B cell (primary cell): ENCODE data around the gene TCEA3. TPM values are rescaled to one million over a fixed set of nuclear protein-coding genes. Genes with fewer than 3 reads are reported as not detected.

Experiments
- ATAC-seq: fragments of 200-7000 bp; cut with Tn5 transposase; one replicate; pipeline ENCODE4 v1.10.0; 2021; ENCODE audit warnings: low read depth, mild to moderate bottlenecking, moderate number of reproducible peaks, moderate library complexity
- CTCF ChIA-PET: fragments of 350-600 bp; sonication (Branson Sonifier 250); formaldehyde crosslinking; loops from one replicate; lab custom pipeline; 2021; ENCODE audit warnings: antibody characterized with exemption, inconsistent platforms; lab: Charles Lee
- POLR2A ChIA-PET: fragments of 350-600 bp; sonication (Branson Sonifier 250); formaldehyde crosslinking; loops from one replicate; lab custom pipeline; 2021; ENCODE audit warnings: antibody characterized with exemption; lab: Charles Lee
- DNase-seq: peaks from one replicate; pipeline ENCODE4 v3.0.0; 2013
- H2AFZ ChIP-seq: 2 replicates; pipeline ENCODE4 v1.6.1; 2012; ENCODE audit warnings: mild to moderate bottlenecking, low read depth, low read length; ENCODE audit not compliant: insufficient read depth, poor library complexity, severe bottlenecking
- H3K27ac ChIP-seq, 2 donors: 1 replicate in 1 of 2; 2 replicates in 1 of 2; pipeline ENCODE4 v1.5.1; 2012 to 2013; ENCODE audit warnings: low read length in 2 of 2, mild to moderate bottlenecking in 2 of 2, moderate library complexity in 1 of 2
- H3K27me3 ChIP-seq, 4 experiments: fragments of 200-600 bp in 1 of 4; sonication (generic) in 1 of 4; replicated peaks in 1 of 4; 1 replicate in 2 of 4; 2 replicates in 2 of 4; pipeline versions ENCODE4 v1.6.1 to v1.7.0; 2013 to 2016; ENCODE audit warnings: low read length in 3 of 4, mild to moderate bottlenecking in 2 of 4, mixed read lengths in 1 of 4, moderate library complexity in 1 of 4; ENCODE audit not compliant: insufficient read depth in 4 of 4, control insufficient read depth in 3 of 4; ENCODE audit errors: control extremely low read depth in 1 of 4
- H3K36me3 ChIP-seq, 2 experiments: replicated peaks in 1 of 2; 1 replicate in 1 of 2; 2 replicates in 1 of 2; pipeline versions ENCODE4 v1.6.1 to v1.7.1; 2013; ENCODE audit warnings: low read length in 1 of 2; ENCODE audit not compliant: insufficient read depth in 2 of 2, control insufficient read depth in 1 of 2; ENCODE audit errors: control extremely low read depth in 1 of 2, extremely low read depth in 1 of 2
- H3K4me1 ChIP-seq, 2 donors: fragments of 200-600 bp in 1 of 2; sonication (generic) in 1 of 2; 1 replicate in 1 of 2; 2 replicates in 1 of 2; pipeline versions ENCODE4 v1.5.1 to v1.6.1; 2013 to 2017; ENCODE audit warnings: low read length in 2 of 2; ENCODE audit not compliant: control insufficient read depth in 2 of 2, insufficient read depth in 2 of 2
- H3K4me2 ChIP-seq: replicated peaks from 2 replicates; pipeline ENCODE3; 2012; ENCODE audit warnings: mild to moderate bottlenecking, low read depth, low read length; ENCODE audit not compliant: poor library complexity, severe bottlenecking
- H3K4me3 ChIP-seq, 5 experiments: fragments of 200-600 bp in 1 of 5; sonication (generic) in 1 of 5; 1 replicate in 3 of 5; 2 replicates in 2 of 5; pipeline versions ENCODE4 v1.5.1 to v1.7.0; 2011 to 2016; ENCODE audit warnings: low read length in 4 of 5, mild to moderate bottlenecking in 4 of 5, low read depth in 2 of 5, control low read depth in 1 of 5, moderate library complexity in 1 of 5; ENCODE audit not compliant: insufficient read depth in 1 of 5; ENCODE audit errors: control extremely low read depth in 1 of 5, extremely low read depth in 1 of 5
- H3K79me2 ChIP-seq: fragments of 200-600 bp; sonication (generic); one replicate; pipeline ENCODE4 v1.6.0; 2016; ENCODE audit warnings: low read length; ENCODE audit not compliant: control insufficient read depth, insufficient read depth
- H3K9ac ChIP-seq: fragments of 200-600 bp; sonication (generic); 2 replicates; pipeline ENCODE4 v1.6.1; 2017; ENCODE audit warnings: mild to moderate bottlenecking, low read length, moderate library complexity
- H3K9me3 ChIP-seq, 3 donors: one replicate each; pipeline versions ENCODE4 v1.6.1 to v1.7.1; 2013; ENCODE audit warnings: low read length in 2 of 3; ENCODE audit not compliant: control insufficient read depth in 2 of 3, insufficient read depth in 1 of 3; ENCODE audit errors: control extremely low read depth in 1 of 3
- H4K20me1 ChIP-seq: 2 replicates; pipeline ENCODE4 v1.6.0; 2012; ENCODE audit warnings: mild to moderate bottlenecking, low read length; ENCODE audit not compliant: insufficient read depth, control insufficient read depth, poor library complexity, severe bottlenecking
- H3K27ac Mint-ChIP-seq: one replicate; pipeline ENCODE4 v1.8.0; 2021; ENCODE audit warnings: mixed read lengths
- H3K27me3 Mint-ChIP-seq: one replicate; pipeline ENCODE4 v1.8.0; 2021; ENCODE audit warnings: mixed read lengths
- H3K4me1 Mint-ChIP-seq: one replicate; pipeline ENCODE4 v1.8.0; 2021; ENCODE audit warnings: mixed read lengths
- H3K4me3 Mint-ChIP-seq: one replicate; pipeline ENCODE4 v1.8.0; 2021; ENCODE audit warnings: mixed read lengths
- H3K9me3 Mint-ChIP-seq: one replicate; pipeline ENCODE4 v1.8.0; 2022; ENCODE audit warnings: mixed read lengths; ENCODE audit not compliant: insufficient read depth
- EZH2 ChIP-seq: IDR thresholded peaks from 2 replicates; pipeline ENCODE4 v1.6.1; 2012; ENCODE audit warnings: borderline replicate concordance, low read depth, mild to moderate bottlenecking, moderate library complexity, low read length; ENCODE audit not compliant: insufficient read depth, poor library complexity, severe bottlenecking
- WGBS: methylation state at CpG from one replicate; pipeline ENCODE4 v1.1.5; 2013; ENCODE audit warnings: missing lambda C conversion rate; ENCODE audit not compliant: insufficient coverage; 5-methylcytosine and 5-hydroxymethylcytosine counted together
- intact Hi-C: fragments of 100-400 bp; cut with micrococcal nuclease; formaldehyde crosslinking; loops from one replicate; pipeline ENCODE4 v1.10.0; 2022
- polyA plus RNA-seq: library from polyadenylated mRNA; depleted of rRNA; stranded (reverse); fragments of >200 nt; gene quantifications from 2 replicates; pipeline ENCODE4 v1.2.3, GENCODE V29; 2012
- total RNA-seq, 2 donors: library from RNA; stranded (reverse); fragments of 120-200 nt in 1 of 2; gene quantifications; 1 replicate in 1 of 2; 2 replicates in 1 of 2; pipeline versions ENCODE4 v1.2.3 to v1.2.4, GENCODE V29; 2013 to 2022
- TF ChIP-seq, protein P1 (sequence below): fragments of 200-600 bp; IDR thresholded peaks from one replicate; pipeline ENCODE4 v1.8.0; 2022; ENCODE audit warnings: antibody characterized with exemption, mild to moderate bottlenecking

Gene TCEA3
- total and polyA plus RNA-seq, 2 donors (not counting 1 experiment from before 2014, with no cell fraction given): 0.22 TPM; not detected in 1

DNA sequence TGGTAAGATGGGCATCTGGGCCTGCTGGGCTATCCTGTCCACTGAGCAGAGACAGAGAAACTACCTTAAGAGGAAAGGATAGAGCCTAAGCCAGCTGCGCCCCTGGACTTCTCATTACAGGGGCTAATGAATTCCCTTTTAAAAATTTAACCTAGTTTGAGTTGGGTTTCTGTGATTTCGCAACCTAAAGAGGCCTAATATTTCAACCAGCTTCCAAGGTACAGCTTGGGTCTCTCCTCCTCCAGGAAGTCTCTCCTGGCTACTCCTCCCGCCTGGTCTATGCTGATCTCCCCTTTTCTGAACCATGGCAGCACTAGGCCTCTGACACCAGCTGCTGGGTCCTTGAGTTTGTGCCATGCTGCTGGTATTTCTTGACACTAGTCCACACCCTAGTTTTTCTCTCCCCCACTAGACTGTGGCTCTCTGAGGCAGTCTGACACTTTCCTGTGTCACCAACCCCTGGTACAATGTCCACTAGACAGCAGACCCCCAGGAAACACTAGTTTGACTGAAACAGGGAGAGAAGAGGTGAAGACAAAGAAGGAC is 29.0 kb upstream of the TCEA3 start:
- no peak overlapping the region for H3K9ac ChIP-seq
- peaks cover 21% of the 10 kb centered on the region for H3K27me3 Mint-ChIP-seq
- CTCF ChIA-PET: interaction anchor here (0.7 kb wide), 1 partner anchor 355 kb away, joined by 4 read pairs; no protein-coding TSS in a partner anchor

DNA sequence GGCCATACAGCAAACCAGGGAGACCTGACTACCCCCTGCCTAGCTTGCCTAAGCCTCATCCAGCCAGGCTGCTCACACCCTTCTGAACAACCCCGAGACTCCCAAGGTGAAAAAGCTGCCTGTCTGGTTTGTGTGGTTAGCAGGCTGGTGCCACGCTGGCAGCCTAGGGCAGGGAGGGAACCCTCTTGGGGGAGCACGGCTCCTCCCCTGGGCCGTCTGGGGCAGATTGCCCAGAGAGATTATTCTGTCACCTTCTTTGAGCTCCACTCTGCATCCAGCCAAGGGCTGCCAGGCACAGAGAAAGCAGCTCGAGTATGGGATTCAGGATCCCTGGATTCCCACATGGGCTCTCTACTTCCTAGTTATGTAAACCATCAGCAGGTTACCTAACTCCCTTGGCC is 27.5 kb upstream of the TCEA3 start:
- Histone ChIP-seq H3K9me3 (no peaks in the 10 kb centered on the region), H3K27me3 (peaks cover 0 to 4% (median 0%) of the 10 kb centered on the region in 4 experiments), H3K79me2 (no peaks in the 10 kb centered on the region), H4K20me1 (no peaks in the 10 kb centered on the region), H3K4me3 (no peak overlapping the region), H3K4me2 (no peak overlapping the region), H3K27ac (no peak overlapping the region), H3K4me1 (no peaks in the 10 kb centered on the region), H3K36me3 (no peaks in the 10 kb centered on the region), H3K9ac (no peak overlapping the region), H2AFZ (no peak overlapping the region)
- no peaks in the 10 kb centered on the region for H3K9me3 Mint-ChIP-seq
- ATAC-seq: no peak
- POLR2A ChIA-PET: interaction anchor here (0.6 kb wide), 1 partner anchor 34 kb away, joined by 3 read pairs; no protein-coding TSS in a partner anchor
- no peaks in the 10 kb centered on the region for H3K4me1 Mint-ChIP-seq
- DNase-seq: no peak
- no peak overlapping the region for H3K4me3 Mint-ChIP-seq
- WGBS: 0% methylated on average over 5 of the region's 5 CpGs
- CTCF ChIA-PET: no interaction called here
- no peak overlapping the region for H3K27ac Mint-ChIP-seq
- H3K27me3 Mint-ChIP-seq: peaks cover 16% of the 10 kb centered on the region
- TF ChIP-seq, protein P1, sequence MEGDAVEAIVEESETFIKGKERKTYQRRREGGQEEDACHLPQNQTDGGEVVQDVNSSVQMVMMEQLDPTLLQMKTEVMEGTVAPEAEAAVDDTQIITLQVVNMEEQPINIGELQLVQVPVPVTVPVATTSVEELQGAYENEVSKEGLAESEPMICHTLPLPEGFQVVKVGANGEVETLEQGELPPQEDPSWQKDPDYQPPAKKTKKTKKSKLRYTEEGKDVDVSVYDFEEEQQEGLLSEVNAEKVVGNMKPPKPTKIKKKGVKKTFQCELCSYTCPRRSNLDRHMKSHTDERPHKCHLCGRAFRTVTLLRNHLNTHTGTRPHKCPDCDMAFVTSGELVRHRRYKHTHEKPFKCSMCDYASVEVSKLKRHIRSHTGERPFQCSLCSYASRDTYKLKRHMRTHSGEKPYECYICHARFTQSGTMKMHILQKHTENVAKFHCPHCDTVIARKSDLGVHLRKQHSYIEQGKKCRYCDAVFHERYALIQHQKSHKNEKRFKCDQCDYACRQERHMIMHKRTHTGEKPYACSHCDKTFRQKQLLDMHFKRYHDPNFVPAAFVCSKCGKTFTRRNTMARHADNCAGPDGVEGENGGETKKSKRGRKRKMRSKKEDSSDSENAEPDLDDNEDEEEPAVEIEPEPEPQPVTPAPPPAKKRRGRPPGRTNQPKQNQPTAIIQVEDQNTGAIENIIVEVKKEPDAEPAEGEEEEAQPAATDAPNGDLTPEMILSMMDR: no peak
- TF ChIP-seq EZH2: no peak
- intact Hi-C loops: no loop called here

More for the DNA sequence above, 29.0 kb upstream of the TCEA3 start:
- DNase-seq: no peak
- no peak for ATAC-seq
- Histone ChIP-seq H2AFZ (no peak overlapping the region), H4K20me1 (no peaks in the 10 kb centered on the region), H3K9me3 (no peaks in the 10 kb centered on the region), H3K4me2 (no peak overlapping the region), H3K4me1 (no peaks in the 10 kb centered on the region), H3K27ac (no peak overlapping the region), H3K4me3 (no peak overlapping the region), H3K79me2 (no peaks in the 10 kb centered on the region), H3K27me3 (peaks cover 0 to 4% (median 0%) of the 10 kb centered on the region in 4 experiments), H3K36me3 (no peaks in the 10 kb centered on the region)
- Mint-ChIP-seq H3K27ac (no peak overlapping the region), H3K4me3 (no peak overlapping the region), H3K4me1 (no peaks in the 10 kb centered on the region), H3K9me3 (no peaks in the 10 kb centered on the region)
- TF ChIP-seq EZH2: no peak
- TF ChIP-seq, protein P1: no peak
- 100% methylated on average over 2 of the region's 3 CpGs for WGBS
- POLR2A ChIA-PET: no interaction called here
- intact Hi-C loops: no loop called here
